Fibroblast of skin of right quadriceps (primary cell): Measurements from ENCODE around the gene SARDH.

ENCODE experiments used
- DNase-seq: peaks from one replicate; pipeline ENCODE4 v3.0.0-alpha.2; 2013

SARDH gene

DNA sequence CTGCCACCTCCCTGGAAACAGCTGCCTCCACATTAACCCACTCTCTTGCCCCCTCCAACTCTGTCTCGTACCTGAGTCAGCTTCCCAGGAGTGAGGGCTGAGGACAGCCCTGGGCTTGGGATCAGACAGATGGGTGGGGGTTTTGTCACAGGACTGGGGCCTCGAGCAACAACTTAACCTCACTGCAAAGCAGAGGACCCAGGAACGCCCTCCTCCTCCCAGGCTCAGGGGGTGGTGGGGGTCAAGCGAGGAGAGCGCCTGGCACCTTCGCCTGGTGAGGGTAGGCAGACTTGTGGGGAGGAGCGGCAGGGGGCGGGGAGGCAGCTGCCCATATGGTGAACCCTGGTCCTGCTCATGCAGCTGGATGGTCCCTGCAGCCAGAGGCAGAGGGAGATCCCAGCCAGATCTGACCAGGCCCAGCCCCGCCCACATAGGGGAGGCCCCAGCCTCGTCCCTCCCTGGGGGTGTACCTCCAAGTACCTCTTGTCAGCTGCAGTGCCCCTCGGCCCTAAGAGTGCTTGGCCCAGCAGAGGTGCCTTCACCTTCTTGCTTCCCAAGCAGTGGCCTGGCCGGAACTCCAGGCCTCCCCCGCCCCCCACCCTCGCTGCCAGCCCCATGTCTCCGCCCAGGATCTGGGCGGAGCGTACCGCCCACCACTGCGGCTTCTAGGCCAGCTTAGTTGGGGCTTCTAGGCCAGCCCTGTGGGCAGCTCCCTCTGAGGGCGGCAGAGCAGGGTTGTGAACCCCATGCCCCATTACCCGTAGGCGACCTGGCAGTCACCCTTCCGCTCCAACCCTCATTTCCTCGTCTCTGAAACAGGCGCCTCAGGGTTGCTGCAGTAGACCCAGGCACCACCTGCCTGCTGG is at the start of gene SARDH:
SARDH (minus strand) TSS at position 579 of the 866 bp plus-strand sequence. CDS start 4,179 bp downstream, outside the sequence.
- DNase-seq = peak; percentile 28

DNA sequence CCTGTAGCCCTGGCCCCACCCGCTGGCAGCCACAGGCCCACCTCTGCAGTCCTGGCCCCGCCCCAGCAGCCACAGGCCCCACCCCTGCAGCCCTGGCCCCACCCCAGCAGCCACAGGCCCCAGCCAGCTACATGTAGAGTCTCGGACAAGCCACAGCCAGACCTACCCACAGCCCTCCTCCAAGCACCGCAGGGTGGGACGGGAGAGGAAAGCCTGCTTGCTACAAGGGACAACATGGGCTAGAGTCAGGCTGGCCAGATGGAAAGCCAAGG is 49.5 kb upstream of the SARDH start:
- no peak for DNase-seq

DNA sequence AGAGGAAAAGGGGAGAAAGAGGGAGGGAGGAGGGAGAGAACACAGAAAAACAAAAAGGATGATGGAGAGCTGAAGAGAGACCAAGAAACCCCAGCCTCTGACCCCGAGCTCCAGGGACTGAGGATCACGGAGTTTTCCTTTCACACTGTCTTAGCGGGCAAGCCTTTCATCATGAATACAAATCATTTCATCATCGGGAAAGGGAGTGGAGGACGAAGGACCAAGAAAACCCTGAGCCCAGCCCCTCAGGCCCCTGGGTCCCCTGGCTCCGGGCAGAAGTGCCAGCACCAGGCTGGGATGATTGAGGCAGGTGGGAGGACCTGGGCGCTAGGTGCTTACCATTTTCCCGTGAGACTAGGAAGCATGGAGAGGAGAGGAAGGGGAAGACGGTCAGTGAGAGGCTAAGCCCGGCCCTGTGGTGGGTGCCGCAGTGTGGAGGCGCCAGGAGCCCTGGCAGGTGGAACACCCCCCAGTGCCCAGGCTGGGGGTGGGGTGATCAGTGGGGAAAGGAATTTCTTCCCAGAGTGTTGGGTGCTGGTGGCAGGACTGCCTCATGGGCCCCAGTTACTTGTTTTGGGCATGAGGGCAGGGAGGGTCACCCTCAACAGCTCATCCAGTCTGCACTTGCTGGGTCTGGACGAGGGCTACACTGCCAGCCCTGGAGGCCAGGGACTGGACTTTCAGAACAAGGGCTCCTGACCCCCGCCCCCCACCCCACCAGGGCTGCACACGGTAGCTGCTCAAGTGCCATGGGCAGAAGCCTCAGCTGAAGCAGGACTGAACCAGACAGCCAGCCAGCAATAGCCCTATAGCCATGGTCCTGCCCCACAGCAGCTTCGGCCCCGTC is 49.0 kb upstream of the SARDH start:
- DNase-seq = no peak

DNA sequence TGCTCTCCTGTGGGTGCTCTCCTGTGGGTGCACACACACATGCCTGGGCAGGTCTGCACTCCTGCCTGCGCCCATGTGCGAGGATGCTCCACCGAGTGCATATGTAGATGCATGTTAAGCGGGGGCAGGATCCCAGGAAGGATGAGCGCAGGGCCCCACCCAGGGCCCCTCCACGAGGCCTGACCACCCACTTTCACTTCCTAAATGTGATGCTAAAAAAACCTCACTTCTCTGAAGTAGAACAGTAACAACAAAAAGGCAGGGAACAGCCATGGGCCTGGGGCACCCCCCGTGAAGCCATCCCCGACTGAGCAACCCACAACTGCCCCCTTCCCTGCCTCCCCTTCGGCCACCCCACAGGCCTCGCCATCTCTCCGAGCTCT is 48.2 kb upstream of the SARDH start:
- no peak for DNase-seq

DNA sequence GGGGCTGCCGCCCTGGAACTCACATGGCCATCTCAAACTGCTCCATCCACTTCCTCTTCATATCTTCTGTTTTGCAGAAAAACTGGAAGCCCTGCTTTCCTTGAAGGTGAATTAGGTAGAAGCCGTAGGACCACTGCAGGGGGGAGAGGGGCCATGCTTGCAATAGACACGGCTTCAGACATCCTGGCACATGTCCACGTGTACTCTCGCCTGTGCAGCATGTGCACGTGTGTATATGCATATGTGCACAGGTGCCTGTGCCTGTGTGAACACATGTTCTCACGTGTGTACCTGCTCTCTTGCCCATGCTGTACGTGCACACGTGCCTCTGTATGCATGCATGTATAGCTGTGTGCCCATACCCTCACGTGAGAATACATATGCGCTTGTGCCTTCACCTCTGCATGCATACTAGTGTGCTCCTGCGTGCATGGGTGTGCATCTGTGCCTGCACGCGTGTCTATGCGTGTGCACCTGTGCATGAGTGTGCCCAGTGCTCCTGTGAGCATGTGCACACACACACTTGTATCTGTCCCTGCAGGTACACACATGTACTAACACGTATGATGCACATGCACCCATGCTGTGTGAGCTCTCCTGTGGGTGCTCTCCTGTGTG is 47.7 kb upstream of the SARDH start:
- DNase-seq = no peak

DNA sequence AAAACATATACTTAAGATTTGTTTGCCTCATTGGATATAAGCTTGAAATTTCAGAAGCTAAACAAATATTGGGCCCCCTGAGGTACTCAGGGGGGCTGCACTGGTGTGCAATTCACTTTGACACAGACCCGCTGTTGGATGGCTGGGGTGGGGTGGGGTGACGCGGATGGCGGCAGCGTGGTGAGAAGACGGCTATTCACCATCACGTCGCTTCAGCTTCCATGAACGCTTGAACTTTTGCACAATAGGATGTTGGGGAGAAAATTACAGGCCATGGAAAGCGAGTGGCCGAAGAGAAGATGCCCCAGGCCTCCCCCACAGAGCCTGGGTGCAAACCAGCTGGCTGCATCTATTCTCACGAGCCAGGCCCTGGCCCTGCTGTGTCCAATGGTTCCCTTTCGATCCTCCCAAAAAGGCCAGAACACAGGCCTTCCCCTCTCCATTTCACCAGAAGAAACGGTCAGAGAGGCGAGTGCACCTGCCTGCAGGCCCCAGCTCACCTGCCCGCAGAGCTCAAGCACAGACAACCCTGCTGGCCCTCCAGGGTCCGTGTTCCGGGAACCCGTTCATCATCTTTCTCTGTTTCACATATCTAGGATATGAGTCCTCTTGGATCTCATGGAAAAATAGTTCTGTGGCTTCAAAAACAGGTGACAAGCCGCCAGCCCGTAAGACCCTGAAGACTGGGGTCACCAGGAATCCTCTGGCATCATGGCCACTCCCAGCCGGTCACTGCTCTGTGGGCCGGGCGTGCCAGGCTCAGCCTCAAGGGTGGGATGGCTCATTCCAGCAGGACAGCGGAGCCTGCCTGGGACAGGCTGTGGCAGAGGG is 46.8 kb upstream of the SARDH start:
- DNase-seq = no peak

GRCh38 chr9:133783331-133783731 is 45.2 kb upstream of the SARDH start:
- no peak for DNase-seq

DNA sequence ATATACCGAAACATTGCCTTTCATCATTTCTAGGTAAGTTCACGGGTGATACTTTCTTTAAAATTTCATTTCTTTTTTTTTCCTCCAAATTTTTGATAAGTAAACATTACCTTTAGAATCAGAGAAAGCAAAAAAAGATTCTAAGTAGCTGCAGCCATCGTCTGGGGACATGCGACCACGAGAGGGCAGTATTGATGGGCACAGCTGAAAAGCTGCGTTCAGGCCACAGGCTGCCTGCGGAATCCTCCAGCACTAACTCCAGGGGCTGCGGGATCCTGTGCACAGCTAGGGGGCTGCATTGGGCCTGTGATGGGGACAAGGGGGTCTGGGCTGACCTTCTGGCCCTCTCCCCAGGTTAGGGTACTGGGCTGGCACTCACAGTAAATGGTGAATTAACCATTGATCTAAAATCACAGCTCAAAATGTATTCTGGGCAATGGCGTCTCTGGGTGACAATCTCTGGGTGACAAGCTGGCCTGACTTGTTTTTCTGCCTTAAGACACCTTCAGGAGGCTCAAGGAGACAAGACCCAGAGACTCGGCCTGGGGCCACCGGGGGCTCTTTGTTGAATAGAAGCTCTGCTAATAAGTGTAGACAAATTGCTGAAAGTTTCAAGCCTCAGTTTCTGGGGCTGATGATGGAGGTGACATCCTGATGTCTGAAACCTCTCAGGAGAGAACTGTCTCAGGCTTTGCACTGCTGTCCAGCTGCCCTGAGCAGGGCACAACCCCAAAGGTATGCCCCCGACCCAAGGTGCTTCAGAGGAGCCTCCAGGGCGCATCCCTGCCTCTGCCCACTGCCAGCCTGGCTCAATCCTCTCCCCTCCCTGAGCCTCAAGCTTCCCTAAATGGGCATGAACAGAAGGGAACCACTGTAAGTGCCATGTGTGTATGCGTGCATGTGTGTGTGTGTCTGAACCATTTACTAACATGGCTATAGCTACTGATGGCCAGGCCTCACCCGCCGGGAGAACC is 44.3 kb upstream of the SARDH start:
- DNase-seq = peak; percentile 51

DNA sequence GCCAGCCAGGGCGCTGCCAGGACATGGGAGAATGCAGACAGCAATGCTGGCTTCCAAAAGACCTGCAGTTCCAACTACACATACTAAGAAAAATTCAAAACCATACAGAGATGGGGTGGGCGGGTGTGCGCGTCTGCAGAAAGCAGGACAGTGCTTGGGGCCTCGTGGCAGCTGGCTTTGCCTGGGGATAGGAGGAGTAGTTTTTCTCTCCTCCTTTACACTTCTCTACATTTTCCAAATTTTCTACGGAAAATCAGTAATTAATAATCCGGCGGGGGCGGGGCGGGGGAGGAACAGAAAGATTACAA is 43.6 kb upstream of the SARDH start:
- DNase-seq = no peak

DNA sequence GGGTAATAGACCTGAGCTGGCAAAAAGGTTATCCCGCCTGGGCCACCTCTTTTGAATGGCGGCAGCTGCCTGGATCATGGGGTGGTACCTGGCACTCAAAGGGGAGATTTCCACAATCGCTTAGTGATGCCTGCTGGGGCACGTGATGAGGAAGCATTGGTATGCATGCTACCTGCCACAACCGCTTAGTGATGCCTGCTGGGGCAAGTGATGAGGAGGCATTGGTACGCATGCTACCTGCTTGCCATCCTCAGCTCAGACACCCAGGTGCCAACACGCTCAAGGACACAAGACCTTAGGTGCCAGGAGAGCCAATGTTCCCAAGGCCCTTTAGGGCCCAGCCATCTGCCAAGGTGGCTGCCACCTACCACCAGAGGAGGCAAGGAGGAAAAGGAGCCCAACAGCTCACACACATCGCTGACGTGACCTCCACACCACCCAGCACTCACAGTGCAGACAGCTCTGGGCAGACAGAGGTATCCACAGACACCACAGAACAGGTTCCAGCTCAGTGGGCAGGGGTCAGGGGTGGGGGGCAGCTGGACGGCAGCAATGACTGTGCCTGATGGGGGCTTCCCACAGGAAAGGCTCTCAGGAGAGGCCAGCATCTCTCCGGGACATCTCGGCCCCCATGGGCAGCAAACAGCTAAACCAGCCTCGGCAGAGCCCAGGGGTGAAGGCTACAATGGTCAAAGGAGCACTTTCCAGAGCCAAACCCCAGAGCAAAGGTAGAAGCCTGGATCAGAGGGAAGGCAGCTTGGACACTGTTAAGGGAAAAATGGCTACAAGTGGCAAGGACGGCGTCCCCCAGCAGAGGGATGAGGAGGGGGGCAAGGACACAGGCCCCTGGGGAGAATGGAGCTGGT is 43.0 kb upstream of the SARDH start:
- DNase-seq = no peak

GRCh38 chr9:133780404-133780945 is 42.3 kb upstream of the SARDH start:
- no peak for DNase-seq

GRCh38 chr9:133779516-133780403 is 41.6 kb upstream of the SARDH start:
- no peak for DNase-seq

DNA sequence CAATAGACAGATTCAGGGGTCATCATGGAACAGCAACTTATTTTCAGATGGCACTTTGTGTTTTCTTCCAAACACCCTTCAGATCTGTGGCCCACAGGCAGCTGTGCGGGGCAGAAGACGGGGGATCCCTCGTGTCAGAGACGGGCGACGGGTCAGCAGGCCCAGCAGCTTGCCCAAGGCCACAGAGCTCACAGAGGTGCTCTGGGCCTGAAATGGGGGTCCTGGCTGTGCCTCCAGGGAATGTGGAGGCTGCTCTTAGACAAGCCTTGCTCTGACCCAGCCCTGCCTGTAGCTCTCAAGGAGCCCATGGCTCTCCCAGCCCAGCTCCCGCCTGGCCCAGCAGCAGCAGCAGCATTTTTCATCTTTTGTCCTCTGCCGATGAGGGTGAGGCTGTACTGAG is 40.9 kb upstream of the SARDH start:
- DNase-seq = no peak

GRCh38 chr9:133778336-133779013 is 40.3 kb upstream of the SARDH start:
- no peak for DNase-seq

DNA sequence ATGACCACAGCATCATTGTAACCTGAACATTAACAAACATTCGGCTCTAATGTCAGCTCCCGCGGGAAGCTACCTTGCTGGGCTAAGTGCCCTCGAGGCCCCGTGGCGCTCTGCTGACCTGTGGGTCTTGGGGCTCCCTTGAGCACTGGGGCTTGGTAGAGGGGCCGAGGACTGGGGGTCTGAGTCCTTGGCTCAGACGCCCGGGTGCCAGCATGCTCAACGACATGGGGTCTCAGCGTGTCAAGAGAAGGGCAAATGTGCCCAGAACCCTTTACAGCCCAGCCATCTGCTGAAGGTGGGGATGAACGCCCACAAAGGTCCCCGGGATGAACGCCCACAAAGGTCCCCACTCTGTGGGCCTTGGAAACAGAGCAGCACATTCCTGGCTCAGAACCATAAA is 39.7 kb upstream of the SARDH start:
- no peak for DNase-seq

- no peak for DNase-seq
Observed at GRCh38 chr9:133777068-133777791, 39.1 kb upstream of the SARDH start.

- no peak for DNase-seq
Observed at GRCh38 chr9:133775951-133776905, 38.1 kb upstream of the SARDH start.
